Renal pelvis (tissue), 4 donors: ENCODE results near the gene CACNA2D1. TPM values are rescaled to one million over a fixed set of nuclear protein-coding genes. Genes with fewer than 3 reads are reported as not detected.

Source experiments
- DNase-seq: peaks from one replicate; pipeline ENCODE4 v3.0.0-alpha.2; 2013
- polyA plus RNA-seq, 3 donors: library from polyadenylated mRNA; unstranded; fragments of 120-200 nt; gene quantifications; one replicate each; pipeline ENCODE4 v1.2.1, GENCODE V29; 2013; ENCODE audit not compliant: insufficient read length in 3 of 3

CACNA2D1 gene
- polyA plus RNA-seq, 3 donors = 24.1 to 30.7 (median 27.3) TPM

DNA sequence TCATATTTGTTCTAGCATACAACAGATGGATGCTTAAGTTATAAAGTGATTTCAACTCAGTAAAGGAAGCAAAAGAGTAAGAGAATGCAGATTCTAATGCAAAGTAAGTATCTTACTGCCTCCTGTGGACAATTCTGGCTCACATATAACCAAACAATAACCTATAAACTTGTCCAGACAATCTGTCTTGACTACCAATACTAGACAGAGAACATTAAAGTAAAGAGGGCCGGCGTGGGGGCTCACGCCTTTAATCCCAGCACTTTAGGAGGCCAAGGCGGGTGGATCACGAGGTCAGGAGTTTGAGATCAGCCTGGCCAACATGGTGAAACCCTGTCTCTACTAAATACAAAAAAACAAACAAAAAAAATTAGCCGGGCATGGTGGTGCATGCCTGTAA is 329.3 kb downstream of the CACNA2D1 start:
- no peak for DNase-seq

DNA sequence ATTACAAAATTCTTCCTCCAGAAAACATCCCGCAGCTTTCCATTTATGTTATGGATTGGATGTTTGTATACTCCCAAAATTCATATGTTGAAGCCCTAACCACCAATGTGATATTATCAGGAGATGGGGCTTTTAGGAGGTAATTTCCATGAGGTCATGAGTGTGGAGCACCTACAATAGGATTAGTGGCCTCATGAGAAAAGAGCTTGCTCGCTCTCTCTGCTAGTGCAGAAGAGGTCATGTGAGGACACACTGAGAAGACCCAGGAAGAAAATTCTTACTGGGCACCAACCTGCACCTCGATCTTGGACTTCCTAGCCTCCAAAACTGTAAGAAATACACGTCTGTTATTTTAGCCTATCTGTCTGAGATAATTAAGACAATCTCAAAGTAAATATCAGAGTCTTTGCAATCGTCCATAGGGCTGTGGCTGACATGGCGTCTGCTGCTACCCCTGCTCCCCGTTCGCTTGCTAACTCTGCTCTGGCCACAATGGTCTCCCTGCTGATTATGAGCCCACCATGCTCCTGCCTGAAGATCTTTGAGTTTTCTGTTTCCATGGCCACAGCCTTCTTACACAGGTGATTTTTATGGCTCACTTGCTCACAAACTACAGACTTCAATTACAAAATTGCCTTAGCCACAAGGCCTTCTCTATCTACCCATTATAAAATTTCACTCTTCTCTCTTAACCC is 333.3 kb downstream of the CACNA2D1 start:
- DNase-seq = no peak

DNA sequence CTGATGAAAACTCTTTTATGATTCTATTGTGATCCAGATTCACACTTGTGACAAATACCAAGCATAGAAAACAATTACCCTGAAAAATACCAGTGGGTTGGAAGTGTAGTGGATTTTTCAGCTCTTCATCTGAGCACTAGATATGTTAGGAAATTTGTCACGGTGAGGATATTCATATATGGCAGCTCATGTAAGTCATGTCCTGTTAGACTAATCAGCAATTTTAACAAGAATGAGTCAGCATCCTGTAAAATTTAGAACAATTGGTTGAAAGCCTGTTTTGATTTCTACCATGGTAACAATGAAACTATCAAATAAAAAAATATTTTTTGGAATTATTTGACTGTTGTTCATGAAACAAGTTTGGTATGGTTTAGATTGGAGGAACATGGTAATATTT is 334.3 kb downstream of the CACNA2D1 start:
- DNase-seq = no peak

DNA sequence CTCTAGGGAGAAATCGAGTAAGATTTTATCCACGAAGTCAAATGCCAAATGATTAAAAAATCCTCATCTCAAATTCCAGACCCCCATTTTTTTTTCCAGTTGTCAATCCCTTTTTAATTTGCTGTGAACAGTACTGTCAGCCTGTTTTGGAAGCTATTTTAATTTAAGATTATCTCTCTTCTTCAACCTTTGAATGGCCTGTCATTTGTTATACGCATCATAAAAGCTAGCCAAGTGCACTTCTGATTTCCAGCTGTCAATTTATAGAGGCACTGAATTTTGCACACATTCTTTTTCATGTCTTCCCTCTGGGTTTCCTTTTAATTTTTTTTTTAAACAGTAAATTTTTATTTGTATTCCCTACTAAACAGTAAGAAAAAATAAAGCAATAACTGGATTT is 337.4 kb downstream of the CACNA2D1 start:
- DNase-seq = no peak

DNA sequence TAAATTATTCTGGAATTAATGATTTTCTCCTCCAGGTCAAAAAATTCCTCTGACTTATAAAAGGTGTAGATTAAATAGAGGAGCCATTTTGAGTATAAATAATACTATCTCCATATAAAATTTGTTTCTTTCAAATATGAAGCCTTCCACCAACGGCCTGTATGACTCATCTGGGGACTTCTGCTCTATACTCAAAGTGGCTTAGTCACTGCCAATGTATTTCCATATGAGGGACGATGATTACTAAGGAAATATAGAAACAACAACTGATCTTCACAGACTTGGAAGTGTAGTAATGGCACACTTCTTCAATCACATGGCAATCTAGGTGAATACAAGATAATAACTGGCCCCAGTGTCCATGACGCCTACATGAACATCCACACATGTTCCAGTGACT is 338.1 kb downstream of the CACNA2D1 start:
- no peak for DNase-seq

DNA sequence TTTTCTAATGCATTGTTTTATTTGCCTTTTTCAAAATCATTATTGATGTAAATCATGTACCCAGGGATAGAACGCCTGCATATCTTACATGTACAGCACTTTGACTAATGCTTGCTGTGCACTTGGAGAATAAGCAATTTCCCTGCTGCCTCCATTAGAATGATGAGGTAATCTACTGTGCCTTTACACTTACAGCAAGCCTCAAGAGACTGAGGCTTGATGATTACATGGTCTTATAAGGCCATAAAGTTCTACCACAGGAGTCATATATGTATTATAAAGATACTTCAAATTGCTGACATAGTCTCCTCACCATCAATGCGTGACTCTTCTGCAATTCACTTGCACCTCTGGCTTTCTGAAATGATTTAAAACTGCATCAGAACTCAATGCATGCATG is 345.2 kb downstream of the CACNA2D1 start:
- no peak for DNase-seq

DNA sequence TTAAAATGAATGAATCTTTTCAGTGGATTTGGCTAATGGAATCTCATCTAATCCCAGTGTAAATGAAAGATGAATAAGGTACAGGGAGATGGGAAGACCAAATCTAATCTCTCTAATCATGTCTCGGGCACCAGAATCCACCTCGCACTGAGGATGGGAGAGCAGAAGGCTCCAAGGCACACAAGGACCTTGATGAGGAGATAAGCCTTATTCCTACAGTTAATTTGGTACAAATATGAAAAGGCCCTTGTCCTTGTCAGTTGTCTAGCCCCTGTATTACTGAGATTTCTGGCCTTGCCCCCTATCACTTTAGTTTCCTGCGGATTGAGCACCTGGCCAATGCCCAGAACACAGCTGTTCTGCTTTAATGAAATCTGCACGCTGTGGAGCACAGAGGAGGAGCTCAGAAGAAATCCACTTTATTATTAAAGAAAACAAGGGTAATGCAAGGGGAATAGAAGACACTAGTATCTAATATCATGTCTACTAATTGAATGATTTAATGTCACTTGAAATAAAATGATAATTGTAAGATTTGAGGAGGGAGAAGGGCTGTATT is 352.4 kb downstream of the CACNA2D1 start:
- DNase-seq = no peak

DNA sequence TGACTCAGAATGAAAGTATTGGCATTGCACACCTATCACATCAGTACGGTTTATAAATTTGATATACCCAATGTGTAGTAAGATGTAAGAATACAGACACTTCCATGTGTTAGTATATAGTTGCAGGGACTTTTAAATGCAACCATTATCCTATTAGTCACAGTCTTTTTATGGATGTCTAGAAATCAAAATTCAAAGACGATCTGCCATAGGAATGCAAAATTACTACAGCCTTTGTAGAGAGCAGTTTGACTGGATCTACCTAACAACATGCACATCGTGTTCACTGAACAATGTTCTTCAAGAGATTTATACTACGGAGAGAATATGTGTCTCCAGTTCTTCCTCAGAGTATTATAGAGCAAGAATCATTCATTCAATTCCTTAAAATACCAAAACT is 356.5 kb downstream of the CACNA2D1 start:
- DNase-seq = no peak

DNA sequence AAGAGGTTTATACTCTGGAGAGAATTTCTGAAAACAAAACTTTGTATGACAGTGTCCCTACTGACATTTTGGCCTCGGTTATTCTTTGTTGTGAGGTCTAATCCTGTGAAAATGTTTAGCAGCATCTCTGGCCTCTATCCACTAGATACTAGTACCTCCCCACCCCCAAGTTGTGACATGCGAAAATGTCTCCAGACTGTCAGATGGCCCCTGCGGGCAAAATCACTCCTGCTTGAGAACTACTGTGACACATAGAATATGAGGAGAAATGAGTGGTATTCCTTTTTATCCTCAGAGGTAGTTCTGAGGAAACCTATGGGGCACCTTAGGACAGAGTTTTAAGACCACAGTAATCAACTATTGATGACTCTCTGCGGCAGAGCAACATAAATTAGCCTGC is 358.5 kb downstream of the CACNA2D1 start:
- DNase-seq = no peak

DNA sequence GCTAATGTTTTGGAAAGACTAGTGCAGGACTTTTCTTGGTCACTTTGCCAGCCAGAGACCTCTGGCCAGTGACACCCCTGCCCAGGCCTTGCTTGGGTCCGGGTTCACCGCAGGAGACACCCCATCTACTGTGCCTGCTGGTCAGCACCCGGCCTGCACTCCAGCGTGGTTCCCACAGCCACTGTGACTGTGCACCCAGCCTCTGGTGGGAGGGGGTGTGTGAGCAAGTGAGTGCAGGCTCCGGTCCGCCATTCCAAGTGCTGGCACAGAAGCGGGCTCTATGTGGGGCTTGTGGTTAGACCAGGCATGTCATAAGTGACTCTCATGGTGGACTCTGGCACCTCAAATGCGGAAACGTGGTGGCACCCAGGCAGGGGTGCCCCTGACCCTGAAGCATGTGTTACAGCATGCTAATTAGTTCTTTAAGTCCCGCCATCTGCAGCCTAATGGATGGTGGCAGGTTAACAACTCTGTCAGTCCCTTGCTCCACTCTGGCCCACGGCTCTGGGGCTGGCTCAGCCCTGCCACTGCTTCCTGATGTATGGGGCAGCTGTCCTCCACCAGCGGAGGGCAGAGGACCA is 361.8 kb downstream of the CACNA2D1 start:
- no peak for DNase-seq

DNA sequence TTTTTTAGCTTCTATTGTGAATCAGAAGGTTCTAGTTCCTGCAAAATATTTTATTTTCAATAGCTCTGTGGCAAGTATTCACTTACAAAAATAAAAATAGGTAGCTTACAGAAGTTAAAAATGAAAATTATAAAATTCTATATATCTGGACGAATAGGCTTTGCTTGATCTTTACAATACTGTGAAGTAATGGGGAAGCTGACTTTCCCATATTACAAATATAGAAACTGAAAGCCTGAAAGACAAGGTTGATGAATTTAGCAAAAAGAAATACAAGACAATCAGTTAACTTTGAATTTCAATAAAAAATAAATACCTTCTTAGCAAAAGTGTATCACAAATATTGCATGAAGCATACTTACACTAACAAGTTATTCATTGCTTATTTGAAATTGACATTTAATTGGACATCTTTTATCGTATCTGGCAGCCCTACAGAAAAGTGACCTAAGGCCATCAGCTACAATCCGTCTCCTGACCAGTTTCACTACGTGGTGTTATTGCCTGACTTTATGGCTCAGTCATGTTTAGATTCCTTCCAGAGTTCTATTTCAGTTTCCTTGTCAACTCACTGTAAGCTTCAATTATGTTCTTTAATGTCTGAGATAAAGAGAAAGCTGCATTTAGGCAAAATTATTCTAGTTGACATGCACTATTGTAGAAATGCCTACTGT is 363.2 kb downstream of the CACNA2D1 start:
- DNase-seq = peak; percentile 1

DNA sequence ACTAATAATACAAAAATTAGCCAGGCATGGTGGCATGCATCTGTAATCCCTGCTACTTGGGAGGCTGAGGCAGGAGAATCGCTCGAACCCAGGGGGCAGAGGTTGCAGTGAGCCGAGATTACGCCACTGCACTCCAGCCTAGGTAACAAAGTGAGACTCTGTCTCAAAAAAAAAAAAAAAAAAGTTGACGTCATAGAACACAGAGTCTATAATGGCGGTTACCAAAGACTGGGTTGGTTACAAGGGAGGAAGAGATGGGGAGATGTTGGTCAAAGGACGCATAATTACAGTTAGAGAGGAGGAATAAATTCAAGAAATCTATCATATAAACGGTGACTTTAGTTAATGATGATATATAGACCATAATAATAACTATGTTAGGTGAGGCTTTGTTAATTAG is 364.1 kb downstream of the CACNA2D1 start:
- no peak for DNase-seq

DNA sequence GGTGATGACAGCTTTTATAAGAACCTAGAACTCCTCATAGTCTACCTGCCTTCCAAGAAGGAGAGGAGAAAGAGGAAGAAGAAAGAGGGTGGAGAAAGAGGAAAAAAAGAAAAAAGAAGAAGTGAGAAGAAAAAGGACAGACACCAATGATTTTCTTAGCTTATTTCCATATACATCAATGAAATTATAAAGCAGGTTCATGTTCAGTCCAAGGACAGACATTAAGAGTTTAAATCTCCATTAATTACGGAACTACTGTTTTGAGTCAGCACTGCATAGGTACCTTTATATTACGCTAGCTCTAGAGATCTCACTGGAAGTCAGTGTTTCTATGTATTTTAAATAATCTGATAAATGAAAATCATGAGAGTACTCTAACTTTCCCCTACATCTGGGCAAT is 364.8 kb downstream of the CACNA2D1 start:
- DNase-seq = no peak

DNA sequence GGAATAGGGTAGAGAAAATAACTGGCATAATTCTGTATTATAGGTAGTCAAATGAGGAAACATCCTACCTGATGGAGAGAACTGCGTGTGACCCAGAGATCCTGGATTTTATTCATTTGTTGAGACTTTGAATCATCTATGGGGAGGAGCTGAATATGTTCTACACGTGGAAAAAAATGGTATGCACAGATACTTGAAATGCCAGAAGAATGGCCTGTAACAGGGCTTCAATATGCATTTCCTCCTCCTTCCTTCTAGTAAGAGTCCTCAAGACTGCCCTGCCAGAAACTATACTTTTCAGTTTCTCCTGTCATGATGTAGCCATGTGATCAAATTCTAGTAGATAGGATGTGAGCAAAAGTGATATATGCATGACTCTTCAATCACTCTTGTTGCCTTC is 372.1 kb downstream of the CACNA2D1 start:
- DNase-seq = no peak

DNA sequence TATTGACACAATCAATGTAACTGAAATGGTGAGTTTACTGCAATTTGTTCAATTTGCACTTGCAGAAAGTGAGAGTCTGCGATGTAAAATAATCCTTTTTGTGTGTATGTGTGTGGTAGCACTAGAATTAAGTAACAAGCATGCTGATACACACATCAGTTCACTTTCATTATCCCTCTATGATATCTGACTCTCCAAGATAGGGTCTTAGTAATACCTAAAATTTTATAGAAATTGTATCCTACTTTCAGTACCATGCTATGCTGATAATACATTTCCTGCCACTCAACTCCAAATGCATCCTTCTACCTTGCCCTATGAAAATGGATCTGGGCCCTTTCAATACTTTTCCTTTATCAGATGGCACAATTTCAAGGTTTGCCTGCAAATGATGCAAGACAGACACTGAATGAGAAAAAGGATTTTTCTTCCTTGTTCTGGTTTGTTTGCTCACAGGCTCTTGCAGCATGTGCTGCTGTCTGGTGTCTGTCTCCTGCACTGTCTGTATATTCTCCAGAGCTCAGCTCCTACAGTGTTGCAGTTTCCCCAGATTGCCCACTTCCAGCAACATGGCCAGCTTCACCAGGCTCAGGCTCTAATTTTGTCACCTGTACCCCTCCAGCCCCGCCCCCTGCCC is 375.8 kb downstream of the CACNA2D1 start:
- no peak for DNase-seq

DNA sequence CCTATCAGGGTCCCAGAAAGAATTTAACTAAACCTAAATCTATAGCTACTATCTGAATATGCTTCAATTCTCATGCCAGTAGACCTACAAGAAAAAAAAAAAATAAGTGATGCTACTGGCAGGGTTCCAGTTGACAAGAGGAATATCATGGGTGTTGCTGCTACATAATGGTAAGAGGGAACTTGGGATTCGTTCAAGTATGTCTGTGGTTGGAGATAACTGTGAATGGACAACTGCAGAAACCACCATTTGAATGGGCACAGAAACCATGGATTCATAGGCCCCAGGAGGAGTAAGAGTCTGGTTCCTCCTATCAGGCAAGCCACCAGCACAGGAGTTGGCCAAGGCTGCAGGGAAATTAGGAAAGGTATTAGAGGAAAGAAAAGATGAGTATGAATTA is 386.1 kb downstream of the CACNA2D1 start:
- DNase-seq = no peak

DNA sequence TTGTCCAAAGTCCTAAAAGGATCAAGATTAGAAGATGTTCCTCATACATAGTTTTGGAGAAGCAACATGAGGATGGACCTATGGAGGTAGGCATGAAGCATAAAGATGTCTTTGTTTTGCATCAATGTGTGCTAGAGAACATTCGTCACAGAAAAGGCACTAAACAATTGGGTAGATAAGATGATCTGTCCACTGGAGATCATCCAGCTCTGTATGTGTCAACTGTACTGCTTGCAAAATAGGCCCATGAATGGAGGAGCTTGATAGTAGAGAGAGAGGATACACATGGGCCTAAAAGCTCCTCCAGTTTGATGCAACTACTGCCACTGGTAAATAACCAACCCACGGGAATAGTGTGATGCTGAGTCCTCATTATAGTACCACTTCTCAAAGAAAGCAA is 387.3 kb downstream of the CACNA2D1 start:
- no peak for DNase-seq

DNA sequence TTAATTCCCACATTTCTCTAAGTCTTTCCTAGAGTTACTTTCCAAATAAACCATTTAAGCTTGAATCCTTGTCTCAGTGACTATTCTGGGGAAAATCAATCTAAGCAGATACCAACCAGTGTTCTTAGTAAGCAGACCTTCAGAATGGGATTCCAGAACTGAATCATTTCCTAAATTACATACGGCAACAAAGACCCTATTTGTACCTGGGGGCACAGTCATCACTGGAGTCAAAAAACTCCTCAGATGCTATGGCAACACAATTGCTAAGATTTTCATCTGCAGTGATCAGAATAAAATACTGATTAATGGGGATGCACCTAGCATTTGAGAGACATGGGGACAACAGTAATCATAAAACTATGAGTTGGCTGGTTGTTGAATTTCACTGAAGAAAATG is 389.0 kb downstream of the CACNA2D1 start:
- DNase-seq = no peak

DNA sequence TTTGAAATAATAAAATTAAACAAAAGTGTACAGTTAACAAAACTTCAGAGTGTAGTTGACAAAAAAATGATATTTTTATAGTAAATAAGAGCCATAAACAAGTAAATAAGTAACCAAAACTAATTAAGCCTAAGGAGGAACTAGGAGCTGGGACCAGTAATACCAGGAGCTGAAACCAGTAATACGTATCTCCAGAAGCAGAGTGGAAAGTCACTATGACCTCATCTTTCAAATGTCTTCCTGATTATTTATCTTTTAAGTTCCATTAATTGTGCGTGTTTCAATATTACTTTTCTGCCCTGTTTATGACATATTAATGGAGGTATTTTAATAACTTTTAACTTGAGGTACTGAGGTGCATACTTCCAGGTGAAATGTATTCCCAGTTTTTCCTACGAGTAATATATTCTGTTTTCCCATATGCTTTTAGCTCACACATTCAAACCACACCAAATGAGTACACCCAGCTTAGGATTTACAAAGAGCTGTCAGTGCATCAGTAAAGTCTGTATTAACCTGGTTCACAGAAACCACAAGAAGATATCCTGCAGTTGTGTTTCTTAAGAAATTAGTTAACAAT is 390.0 kb downstream of the CACNA2D1 start:
- DNase-seq = no peak

DNA sequence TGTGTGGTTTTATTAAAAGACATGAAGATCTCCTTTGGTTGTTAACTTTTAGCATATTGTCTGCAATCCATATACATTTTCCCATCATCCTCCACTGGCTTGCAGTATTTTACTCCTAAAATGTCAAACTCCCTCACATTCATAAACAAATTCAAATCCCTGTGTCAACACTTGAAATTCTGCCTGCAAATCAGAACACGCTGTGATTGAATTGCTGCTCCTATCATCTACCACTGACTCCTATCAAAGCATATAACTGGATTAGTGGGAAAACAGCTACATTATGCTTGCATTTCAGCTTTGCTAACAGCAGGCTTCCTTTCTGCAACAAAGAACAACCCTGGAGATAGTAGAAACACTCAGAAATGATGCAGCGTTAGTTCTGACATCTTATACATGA is 392.0 kb downstream of the CACNA2D1 start:
- no peak for DNase-seq

DNA sequence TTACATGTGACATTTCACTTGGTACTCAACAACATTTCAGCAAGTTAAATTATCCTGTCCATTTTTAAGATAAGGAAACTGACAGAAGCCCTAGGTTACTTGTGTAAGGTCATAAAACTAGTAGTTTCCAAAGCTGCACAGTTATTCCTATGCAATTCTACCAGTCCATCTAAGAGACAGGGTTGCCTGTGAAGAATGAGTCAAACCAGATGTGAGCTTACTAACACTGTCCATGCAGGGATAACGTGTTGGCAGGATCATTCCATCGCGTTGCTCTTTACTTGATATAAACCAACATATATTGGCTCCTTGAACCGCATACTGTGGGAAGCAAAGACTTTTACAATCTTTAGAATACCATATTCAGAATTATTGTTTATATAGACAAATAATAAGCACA is 392.8 kb downstream of the CACNA2D1 start:
- DNase-seq = no peak

DNA sequence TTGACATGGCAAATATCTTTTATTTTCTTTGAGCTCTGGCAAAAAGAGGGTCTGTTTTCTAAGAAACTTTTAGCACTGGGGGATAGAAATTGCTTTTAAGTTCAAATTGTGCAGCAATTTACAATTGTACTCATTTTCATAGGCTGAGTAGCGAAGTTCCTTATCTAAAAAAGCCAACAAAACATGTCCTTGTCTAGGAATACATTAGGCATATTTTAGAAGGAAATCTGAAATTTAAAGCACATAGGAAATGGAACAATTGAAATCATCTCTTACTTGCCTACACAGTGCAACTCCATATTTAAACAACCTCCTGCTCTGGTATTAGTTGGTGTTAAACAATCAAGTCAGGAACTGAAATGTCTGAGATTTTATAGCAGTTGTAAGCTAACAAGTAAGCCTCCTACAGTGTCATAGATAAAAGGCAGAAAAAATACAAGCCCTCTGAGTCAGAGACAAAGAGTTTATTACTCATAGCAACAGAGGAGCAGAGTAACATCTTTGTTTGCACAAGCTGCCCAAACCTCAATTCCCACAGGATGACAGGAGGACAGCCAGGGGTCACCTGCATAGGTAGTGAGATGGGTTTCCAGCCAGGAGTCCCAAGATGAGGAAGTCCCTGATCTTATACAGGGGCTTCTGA is 393.6 kb downstream of the CACNA2D1 start:
- no peak for DNase-seq
